Measurements from ENCODE around the gene PPIE.
"Not testable (repeated sequence)": the region's sequence is repeated elsewhere in the genome, so short reads cannot be mapped to it uniquely, and the experiment has no call there.

PPIE gene

DNA sequence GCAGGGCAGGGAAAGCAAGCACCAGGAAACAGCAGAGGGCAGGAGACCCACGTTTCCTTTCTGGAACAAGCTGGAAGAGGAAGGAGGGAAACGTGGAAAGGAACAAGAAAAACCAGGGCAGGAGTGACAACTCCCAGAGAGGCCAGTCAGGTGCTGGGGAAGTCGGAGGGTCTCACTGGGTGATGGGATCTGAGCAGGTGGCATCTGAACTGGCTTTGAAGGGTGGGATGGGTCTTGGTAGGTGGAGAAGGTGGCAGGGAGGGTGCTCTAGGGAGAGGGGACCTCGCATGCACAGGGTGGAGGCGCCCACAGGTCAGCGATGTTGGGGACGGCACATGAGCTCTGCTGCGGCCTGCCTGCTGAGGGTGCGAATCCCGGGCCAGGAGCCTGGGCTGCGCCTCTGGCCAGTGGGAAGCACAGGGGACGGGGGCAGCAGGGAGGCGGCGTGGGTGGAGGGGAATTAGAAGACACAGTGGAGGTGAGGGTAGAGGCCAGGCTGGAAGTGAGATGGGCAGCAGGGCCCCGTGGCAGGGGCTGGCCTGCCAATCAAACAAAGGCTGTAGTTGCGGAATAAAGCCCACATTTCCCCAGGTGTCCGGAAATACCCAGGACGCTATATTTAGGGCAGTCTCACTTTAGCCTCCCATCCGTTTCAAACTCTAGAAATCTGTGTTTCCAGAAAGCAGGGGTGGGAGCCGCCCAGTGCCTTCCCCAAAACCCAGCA, 37.2 kb downstream of the PPIE start:
- H3K4me3 ChIP-seq (ENCODE audit: low read depth, low read length); DNase-seq (ENCODE audit: low read depth): not testable (repeated sequence)

DNA sequence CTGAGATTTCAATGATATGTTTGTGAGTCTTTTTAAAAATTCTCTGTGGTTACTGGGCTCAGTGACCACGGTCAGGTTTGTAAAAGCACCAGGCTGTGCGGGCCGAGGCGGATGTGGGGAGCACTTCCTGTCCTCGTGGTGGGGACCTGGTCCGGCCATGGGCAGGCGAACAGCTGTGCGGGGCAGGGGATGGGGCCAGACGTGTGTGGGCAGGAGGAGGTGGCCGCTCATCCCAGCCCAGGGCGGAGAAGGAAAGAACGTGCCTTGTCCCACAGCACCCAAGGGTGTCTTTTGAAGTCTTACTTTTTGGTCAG, 37.7 kb downstream of the PPIE start:
- H3K4me3 ChIP-seq (ENCODE audit: low read depth, low read length) = no peak overlapping the region
- TF ChIP-seq POLR2A (IDR thresholded peaks at IDR 0.05; ENCODE audit: extremely low read depth, insufficient read length) = no peak
- TF ChIP-seq, protein P1, sequence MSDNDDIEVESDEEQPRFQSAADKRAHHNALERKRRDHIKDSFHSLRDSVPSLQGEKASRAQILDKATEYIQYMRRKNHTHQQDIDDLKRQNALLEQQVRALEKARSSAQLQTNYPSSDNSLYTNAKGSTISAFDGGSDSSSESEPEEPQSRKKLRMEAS (IDR thresholded peaks at IDR 0.05; ENCODE audit: low read depth, low read length) = peak; percentile 49; the same call in 1 of the 2 replicates
- TF ChIP-seq, protein P2, sequence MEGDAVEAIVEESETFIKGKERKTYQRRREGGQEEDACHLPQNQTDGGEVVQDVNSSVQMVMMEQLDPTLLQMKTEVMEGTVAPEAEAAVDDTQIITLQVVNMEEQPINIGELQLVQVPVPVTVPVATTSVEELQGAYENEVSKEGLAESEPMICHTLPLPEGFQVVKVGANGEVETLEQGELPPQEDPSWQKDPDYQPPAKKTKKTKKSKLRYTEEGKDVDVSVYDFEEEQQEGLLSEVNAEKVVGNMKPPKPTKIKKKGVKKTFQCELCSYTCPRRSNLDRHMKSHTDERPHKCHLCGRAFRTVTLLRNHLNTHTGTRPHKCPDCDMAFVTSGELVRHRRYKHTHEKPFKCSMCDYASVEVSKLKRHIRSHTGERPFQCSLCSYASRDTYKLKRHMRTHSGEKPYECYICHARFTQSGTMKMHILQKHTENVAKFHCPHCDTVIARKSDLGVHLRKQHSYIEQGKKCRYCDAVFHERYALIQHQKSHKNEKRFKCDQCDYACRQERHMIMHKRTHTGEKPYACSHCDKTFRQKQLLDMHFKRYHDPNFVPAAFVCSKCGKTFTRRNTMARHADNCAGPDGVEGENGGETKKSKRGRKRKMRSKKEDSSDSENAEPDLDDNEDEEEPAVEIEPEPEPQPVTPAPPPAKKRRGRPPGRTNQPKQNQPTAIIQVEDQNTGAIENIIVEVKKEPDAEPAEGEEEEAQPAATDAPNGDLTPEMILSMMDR (IDR thresholded peaks at IDR 0.05; ENCODE audit: low read depth, low read length) = no peak
- peak; percentile 28; the same call in 1 of the 2 replicates for TF ChIP-seq MYC (IDR thresholded peaks at IDR 0.05; ENCODE audit: low read depth, low read length)
- DNase-seq (ENCODE audit: low read depth) = peak; percentile 70

DNA sequence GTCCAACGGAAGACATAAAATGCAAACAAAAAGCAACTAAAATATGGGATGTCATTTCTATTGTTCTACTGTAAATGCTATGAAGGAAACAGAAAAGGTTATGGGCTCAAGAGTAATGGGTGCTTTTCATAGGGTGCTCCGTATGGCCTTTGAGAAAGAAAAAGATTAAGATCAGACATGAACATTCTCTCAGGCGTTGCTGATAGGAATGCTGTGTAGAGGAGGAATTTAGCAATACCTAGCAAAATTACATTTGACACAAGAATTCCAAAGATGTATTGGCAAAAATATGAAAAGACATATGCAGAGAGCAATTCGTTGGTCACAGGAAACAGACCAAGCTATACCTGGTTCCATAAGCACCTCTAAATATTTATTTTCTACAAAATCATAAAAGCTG, 38.2 kb downstream of the PPIE start:
- DNase-seq (ENCODE audit: low read depth) = no peak
- no peak overlapping the region for H3K4me3 ChIP-seq (ENCODE audit: low read depth, low read length)
- no peak for TF ChIP-seq POLR2A (IDR thresholded peaks at IDR 0.05; ENCODE audit: extremely low read depth, insufficient read length)
- TF ChIP-seq, protein P1 (IDR thresholded peaks at IDR 0.05; ENCODE audit: low read depth, low read length) = no peak
- TF ChIP-seq, protein P2 (IDR thresholded peaks at IDR 0.05; ENCODE audit: low read depth, low read length) = no peak
- TF ChIP-seq MYC (IDR thresholded peaks at IDR 0.05; ENCODE audit: low read depth, low read length) = no peak

DNA sequence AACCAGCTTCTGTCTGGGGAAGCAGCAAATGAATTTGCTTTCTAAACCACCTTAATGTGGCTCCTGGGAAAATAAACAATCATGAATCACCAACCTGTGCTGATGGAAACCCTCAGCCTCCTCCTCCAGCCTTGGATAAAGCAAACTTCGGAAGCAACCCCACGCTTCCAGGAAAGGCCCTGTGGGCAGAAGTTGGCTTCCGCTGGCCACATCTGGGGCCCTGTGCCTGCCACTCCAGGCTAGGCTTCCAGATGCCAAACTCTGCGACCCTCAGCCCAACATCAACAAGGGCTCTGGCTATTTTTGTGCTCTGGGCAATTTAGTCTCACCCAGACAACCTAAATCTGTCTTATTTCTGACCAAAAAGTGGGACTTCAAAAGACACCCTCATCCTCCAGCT, 38.6 kb downstream of the PPIE start:
- DNase-seq (ENCODE audit: low read depth) = no peak
- no peak overlapping the region for H3K4me3 ChIP-seq (ENCODE audit: low read depth, low read length)
- TF ChIP-seq, protein P2 (IDR thresholded peaks at IDR 0.05; ENCODE audit: low read depth, low read length) = no peak
- TF ChIP-seq, protein P1 (IDR thresholded peaks at IDR 0.05; ENCODE audit: low read depth, low read length) = no peak
- TF ChIP-seq POLR2A (IDR thresholded peaks at IDR 0.05; ENCODE audit: extremely low read depth, insufficient read length) (no peak), MYC (IDR thresholded peaks at IDR 0.05; ENCODE audit: low read depth, low read length) (no peak)

DNA sequence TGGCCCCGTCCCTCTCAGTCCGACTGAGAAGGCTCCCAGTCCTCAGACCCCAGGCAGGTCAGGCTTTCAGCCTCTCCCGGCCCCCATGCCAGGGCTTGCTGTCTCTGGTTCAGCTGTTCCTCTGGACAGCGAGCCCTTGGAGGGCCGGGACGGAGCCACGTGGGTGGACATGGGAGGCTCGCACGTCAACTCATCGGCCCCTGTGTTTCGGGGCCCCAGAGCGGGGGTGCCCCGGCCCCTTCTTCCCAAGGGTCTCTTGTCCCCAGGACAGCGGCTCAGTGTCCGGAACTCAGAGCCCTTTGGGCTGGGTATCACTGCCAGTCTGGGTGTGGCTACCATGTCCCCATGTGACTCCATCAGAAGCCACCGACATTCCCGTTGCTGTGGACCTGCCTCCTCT, 39.2 kb downstream of the PPIE start:
- DNase-seq (ENCODE audit: low read depth); H3K4me3 ChIP-seq (ENCODE audit: low read depth, low read length): not testable (repeated sequence)

DNA sequence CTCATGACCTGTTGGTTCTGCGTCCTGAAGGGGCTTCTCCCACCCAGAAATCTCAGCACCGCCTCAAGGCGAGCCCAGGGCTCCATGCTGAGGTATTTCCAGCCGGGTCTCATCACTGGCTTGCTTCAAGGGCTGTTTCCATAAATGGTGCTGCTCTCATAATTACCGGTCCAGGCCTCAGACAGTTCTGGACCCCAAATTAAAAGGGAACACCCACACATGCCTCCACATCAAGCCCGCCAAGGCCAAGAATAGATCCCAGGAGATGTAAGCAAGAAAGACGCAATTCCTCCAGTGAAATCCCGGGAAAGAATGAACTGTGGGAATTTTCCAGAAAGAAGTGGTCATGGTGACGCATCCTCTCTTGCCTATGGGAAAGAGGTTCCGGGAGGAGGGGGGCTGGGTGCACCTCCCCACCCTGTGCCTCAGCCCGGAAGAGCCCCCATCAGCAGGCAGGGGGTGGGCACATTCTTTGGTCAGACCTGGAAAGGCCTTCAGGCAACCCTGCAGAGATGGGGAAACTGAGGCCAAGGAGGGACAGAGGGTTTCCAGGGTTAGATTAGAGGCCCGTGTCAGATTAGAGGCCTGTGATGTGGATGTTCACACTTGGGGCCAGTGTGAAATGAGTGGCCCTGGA, 39.9 kb downstream of the PPIE start:
- DNase-seq (ENCODE audit: low read depth); H3K4me3 ChIP-seq (ENCODE audit: low read depth, low read length): not testable (repeated sequence)

DNA sequence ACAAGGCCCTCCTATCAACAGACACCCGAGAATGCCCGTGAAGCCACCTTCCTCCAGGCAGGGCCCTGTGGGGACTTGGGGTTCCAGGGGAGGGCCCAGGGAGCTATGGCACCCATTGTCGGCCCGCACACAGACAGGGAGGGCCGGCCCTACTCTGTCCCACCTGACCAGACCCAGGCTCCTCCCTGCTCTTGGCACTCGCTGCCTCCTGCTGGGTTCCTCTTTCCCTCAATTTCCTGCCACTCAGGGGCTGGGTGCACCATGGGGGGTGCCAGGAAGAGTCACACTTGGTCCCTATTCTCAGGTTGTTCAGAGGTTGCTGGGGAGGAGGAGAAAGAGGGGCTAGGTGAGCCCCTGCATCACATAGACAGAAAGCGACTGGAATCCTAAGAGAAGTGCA, 40.5 kb downstream of the PPIE start:
- H3K4me3 ChIP-seq (ENCODE audit: low read depth, low read length) = no peak overlapping the region
- TF ChIP-seq, protein P1 (IDR thresholded peaks at IDR 0.05; ENCODE audit: low read depth, low read length) = 0 out of 2 replicates have a peak, but pooled peaks have one; percentile 7
- TF ChIP-seq MYC (IDR thresholded peaks at IDR 0.05; ENCODE audit: low read depth, low read length) = no peak
- peak; percentile 54 for DNase-seq (ENCODE audit: low read depth)

DNA sequence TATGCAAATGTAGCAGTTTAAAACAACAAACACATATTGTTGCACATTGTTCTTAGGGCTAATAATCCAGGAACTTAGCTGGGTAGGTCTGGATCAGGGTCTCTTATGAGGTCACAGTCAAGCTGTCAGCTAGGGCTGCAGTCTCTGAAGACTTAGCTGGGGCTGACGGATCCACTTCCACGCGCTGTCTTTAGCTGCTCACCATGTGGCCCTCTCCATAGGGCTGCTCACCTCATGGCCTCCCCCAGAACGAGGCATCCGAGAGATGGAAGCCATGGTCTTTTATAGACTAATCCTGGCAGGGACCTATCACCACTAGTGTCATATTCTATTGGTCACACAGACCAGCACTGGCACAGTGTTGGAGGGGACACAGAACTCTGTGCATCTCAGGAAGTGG, 41.1 kb downstream of the PPIE start:
- DNase-seq (ENCODE audit: low read depth) = no peak
- H3K4me3 ChIP-seq (ENCODE audit: low read depth, low read length) = no peak overlapping the region
- TF ChIP-seq, protein P1 (IDR thresholded peaks at IDR 0.05; ENCODE audit: low read depth, low read length) = no peak
- TF ChIP-seq, protein P2 (IDR thresholded peaks at IDR 0.05; ENCODE audit: low read depth, low read length) = no peak
- TF ChIP-seq POLR2A (IDR thresholded peaks at IDR 0.05; ENCODE audit: extremely low read depth, insufficient read length) (no peak), MYC (IDR thresholded peaks at IDR 0.05; ENCODE audit: low read depth, low read length) (no peak)

Measured in NB4 (cell line).